Measurements from ENCODE around the gene CYP8B1.
"Not testable (repeated sequence)": the region's sequence is repeated elsewhere in the genome, so short reads cannot be mapped to it uniquely, and the experiment has no call there.

Gene CYP8B1

GRCh38 chr3:42884324-42884723, 8.6 kb upstream of the CYP8B1 start:
- DNase-seq (ENCODE audit: low read depth) = no peak

- not testable (repeated sequence) for DNase-seq (ENCODE audit: low read depth)
Measured at GRCh38 chr3:42883251-42883930, 7.7 kb upstream of the CYP8B1 start.

GRCh38 chr3:42880601-42881451, 5.1 kb upstream of the CYP8B1 start:
- DNase-seq (ENCODE audit: low read depth) = peak; percentile 11

- no peak for DNase-seq (ENCODE audit: low read depth)
Measured at GRCh38 chr3:42880183-42880582, 4.5 kb upstream of the CYP8B1 start.

GRCh38 chr3:42877881-42878280, 2.2 kb upstream of the CYP8B1 start:
- no peak for DNase-seq (ENCODE audit: low read depth)

GRCh38 chr3:42876940-42877720, 1.5 kb upstream of the CYP8B1 start:
- DNase-seq (ENCODE audit: low read depth) = no peak

- no peak for DNase-seq (ENCODE audit: low read depth)
Measured at GRCh38 chr3:42876401-42876800, 722 bp upstream of the CYP8B1 start.

GRCh38 chr3:42874749-42875148, 930 bp downstream of the CYP8B1 start:
- no peak for DNase-seq (ENCODE audit: low read depth)

- DNase-seq (ENCODE audit: low read depth) = no peak
Measured at GRCh38 chr3:42873221-42873982, 2.3 kb downstream of the CYP8B1 start.

- DNase-seq (ENCODE audit: low read depth) = no peak
Measured at GRCh38 chr3:42872718-42873117, 3.0 kb downstream of the CYP8B1 start.

- DNase-seq (ENCODE audit: low read depth) = no peak
Measured at GRCh38 chr3:42871592-42872196, 4.0 kb downstream of the CYP8B1 start.

- no peak for DNase-seq (ENCODE audit: low read depth)
Measured at GRCh38 chr3:42868841-42869240, 6.8 kb downstream of the CYP8B1 start.

GRCh38 chr3:42867138-42867537, 8.5 kb downstream of the CYP8B1 start:
- DNase-seq (ENCODE audit: low read depth) = no peak

GRCh38 chr3:42865256-42865655, 10.4 kb downstream of the CYP8B1 start:
- no peak for DNase-seq (ENCODE audit: low read depth)

- no peak for DNase-seq (ENCODE audit: low read depth)
Measured at GRCh38 chr3:42864321-42864950, 11.2 kb downstream of the CYP8B1 start.

- no peak for DNase-seq (ENCODE audit: low read depth)
Measured at GRCh38 chr3:42856544-42856943, 19.1 kb downstream of the CYP8B1 start.

GRCh38 chr3:42855547-42856380, 19.9 kb downstream of the CYP8B1 start:
- no peak for DNase-seq (ENCODE audit: low read depth)

- DNase-seq (ENCODE audit: low read depth) = no peak
Measured at GRCh38 chr3:42855219-42855546, 20.5 kb downstream of the CYP8B1 start.

- no peak for DNase-seq (ENCODE audit: low read depth)
Measured at GRCh38 chr3:42853739-42854302, 21.9 kb downstream of the CYP8B1 start.

GRCh38 chr3:42853056-42853455, 22.6 kb downstream of the CYP8B1 start:
- DNase-seq (ENCODE audit: low read depth) = no peak
